CD4-positive, alpha-beta T cell treated with Interleukin-15 for 1 hour (primary cell): ENCODE results near the gene BACH1.

ENCODE experiments used
- DNase-seq: peaks from one replicate; pipeline ENCODE4 v3.0.0-alpha.2; 2020

BACH1 gene

GRCh38 chr21:29316029-29316742 lies 17.5 kb downstream of the BACH1 start:
- no peak for DNase-seq

GRCh38 chr21:29316806-29317205 lies 18.1 kb downstream of the BACH1 start:
- no peak for DNase-seq

- no peak for DNase-seq
Measured at GRCh38 chr21:29318354-29318753, 19.6 kb downstream of the BACH1 start.

GRCh38 chr21:29320031-29320430 lies 21.3 kb downstream of the BACH1 start:
- no peak for DNase-seq

GRCh38 chr21:29321217-29321616 lies 22.5 kb downstream of the BACH1 start:
- no peak for DNase-seq

GRCh38 chr21:29321932-29322928 lies 23.5 kb downstream of the BACH1 start:
- no peak for DNase-seq

GRCh38 chr21:29323189-29323588 lies 24.5 kb downstream of the BACH1 start:
- no peak for DNase-seq

GRCh38 chr21:29326914-29327554 lies 28.3 kb downstream of the BACH1 start:
- DNase-seq = no peak

GRCh38 chr21:29329406-29329805 lies 30.7 kb downstream of the BACH1 start:
- DNase-seq = no peak

GRCh38 chr21:29330797-29331196 lies 32.1 kb downstream of the BACH1 start:
- no peak for DNase-seq

GRCh38 chr21:29332461-29333362 lies 34.0 kb downstream of the BACH1 start:
- DNase-seq = no peak

GRCh38 chr21:29333406-29333805 lies 34.7 kb downstream of the BACH1 start:
- no peak for DNase-seq

GRCh38 chr21:29334717-29335428 lies 36.2 kb downstream of the BACH1 start:
- DNase-seq = no peak

GRCh38 chr21:29335720-29336119 lies 37.0 kb downstream of the BACH1 start:
- no peak for DNase-seq

- no peak for DNase-seq
Measured at GRCh38 chr21:29338256-29338655, 39.5 kb downstream of the BACH1 start.

GRCh38 chr21:29340228-29340627 lies 41.5 kb downstream of the BACH1 start:
- DNase-seq = no peak

GRCh38 chr21:29342363-29342957 lies 43.7 kb downstream of the BACH1 start:
- DNase-seq = no peak

- no peak for DNase-seq
Measured at GRCh38 chr21:29343519-29343918, 44.8 kb downstream of the BACH1 start.

GRCh38 chr21:29346281-29346680 lies 47.6 kb downstream of the BACH1 start:
- no peak for DNase-seq

- DNase-seq = no peak
Measured at GRCh38 chr21:29346771-29347170, 48.0 kb downstream of the BACH1 start.

- no peak for DNase-seq
Measured at GRCh38 chr21:29347274-29347681, 48.6 kb downstream of the BACH1 start.
